Muscle of leg (tissue), 11 donors: Measurements from ENCODE around the gene MEF2B. TPM values are rescaled to one million over a fixed set of nuclear protein-coding genes. Genes with fewer than 3 reads are reported as not detected.
A peak's percentile ranks its signal among the peaks of the same experiment; 100 is the strongest.
"Not testable (repeated sequence)": the region's sequence is repeated elsewhere in the genome, so short reads cannot be mapped to it uniquely, and the experiment has no call there.

ENCODE experiments used
- DNase-seq: peaks from one replicate; pipeline ENCODE4 v3.0.0; 2013
- H3K27ac ChIP-seq: one replicate; pipeline ENCODE4 v1.5.1; 2013; ENCODE audit warnings: mild to moderate bottlenecking, low read length, control low read depth
- H3K27me3 ChIP-seq: one replicate; pipeline ENCODE4 v1.6.1; 2013; ENCODE audit warnings: low read length; ENCODE audit not compliant: control insufficient read depth, insufficient read depth
- H3K36me3 ChIP-seq: one replicate; pipeline ENCODE4 v1.6.1; 2013; ENCODE audit warnings: low read length; ENCODE audit not compliant: control insufficient read depth, insufficient read depth
- H3K4me1 ChIP-seq: one replicate; pipeline ENCODE4 v1.6.1; 2013; ENCODE audit warnings: low read length; ENCODE audit not compliant: control insufficient read depth, insufficient read depth
- H3K4me3 ChIP-seq: one replicate; pipeline ENCODE4 v1.5.1; 2013; ENCODE audit warnings: low read length, control low read depth
- H3K9me3 ChIP-seq: replicated peaks from 2 replicates; pipeline ENCODE4 v1.6.1; 2013; ENCODE audit warnings: low read depth, low read length; ENCODE audit not compliant: control insufficient read depth
- WGBS: methylation state at CpG from one replicate; pipeline ENCODE4 v1.1.5; 2013; ENCODE audit warnings: missing lambda C conversion rate; ENCODE audit not compliant: insufficient coverage; 5-methylcytosine and 5-hydroxymethylcytosine counted together
- polyA plus RNA-seq, 8 donors: library from polyadenylated mRNA; unstranded; fragments of 120-200 nt; gene quantifications; one replicate each; pipeline versions ENCODE4 v1.2.1 to v1.2.3, GENCODE V29; 2013; ENCODE audit warnings: inconsistent platforms in 1 of 8, low replicate concordance in 1 of 8; ENCODE audit not compliant: insufficient read length in 8 of 8, insufficient read depth in 1 of 8
- total RNA-seq: library from RNA; stranded (reverse); fragments of 120-200 nt; gene quantifications from one replicate; pipeline ENCODE4 v1.2.4, GENCODE V29; 2013

Gene MEF2B
- total and polyA plus RNA-seq, 9 donors: 0.33 to 3.7 (median 1.3) TPM

GRCh38 chr19:19111967-19112580 lies 58.0 kb downstream of the MEF2B start:
- 82% methylated on average over 6 of the region's 9 CpGs for WGBS

GRCh38 chr19:19111136-19111835 lies 58.8 kb downstream of the MEF2B start:
- Histone ChIP-seq H3K27ac (no peak overlapping the region), H3K36me3 (peaks cover 6% of the 10 kb centered on the region), H3K9me3 (no peaks in the 10 kb centered on the region), H3K4me3 (no peak overlapping the region), H3K27me3 (no peaks in the 10 kb centered on the region), H3K4me1 (peaks cover 29% of the 10 kb centered on the region)
- DNase-seq: no peak
- WGBS: 61% methylated on average over 15 of the region's 15 CpGs

More at GRCh38 chr19:19111967-19112580, 58.0 kb downstream of the MEF2B start:
- H3K27ac ChIP-seq: no peak overlapping the region
- no peaks in the 10 kb centered on the region for H3K9me3 ChIP-seq
- no peak overlapping the region for H3K4me3 ChIP-seq
- H3K4me1 ChIP-seq: peaks cover 28% of the 10 kb centered on the region
- H3K27me3 ChIP-seq: no peaks in the 10 kb centered on the region
- DNase-seq: no peak
- H3K36me3 ChIP-seq: peaks cover 6% of the 10 kb centered on the region

- no peaks in the 10 kb centered on the region for H3K27me3 ChIP-seq
- 12% methylated on average over 66 of the region's 66 CpGs for WGBS
These were observed 59.5 kb downstream of the MEF2B start for GRCh38 chr19:19110410-19111135.

GRCh38 chr19:19109601-19110000 lies 60.5 kb downstream of the MEF2B start:
- WGBS: 75% methylated on average over 6 of the region's 9 CpGs

More at GRCh38 chr19:19110410-19111135, 59.5 kb downstream of the MEF2B start:
- H3K27ac ChIP-seq: no peak overlapping the region
- H3K9me3 ChIP-seq: no peaks in the 10 kb centered on the region
- H3K4me1 ChIP-seq: peaks cover 35% of the 10 kb centered on the region
- H3K4me3 ChIP-seq: no peak overlapping the region
- H3K36me3 ChIP-seq: peaks cover 6% of the 10 kb centered on the region
- no peak for DNase-seq

GRCh38 chr19:19107654-19108053 lies 62.4 kb downstream of the MEF2B start:
- 88% methylated on average over 7 of the region's 11 CpGs for WGBS
- H3K36me3 ChIP-seq: peaks cover 6% of the 10 kb centered on the region
- H3K4me1 ChIP-seq: peaks cover 32% of the 10 kb centered on the region
- DNase-seq: no peak
- no peaks in the 10 kb centered on the region for H3K27me3 ChIP-seq
- no peak overlapping the region for H3K27ac ChIP-seq
- H3K9me3 ChIP-seq: no peaks in the 10 kb centered on the region
- no peak overlapping the region for H3K4me3 ChIP-seq

More at GRCh38 chr19:19109601-19110000, 60.5 kb downstream of the MEF2B start:
- Histone ChIP-seq H3K4me1 (peaks cover 42% of the 10 kb centered on the region), H3K36me3 (peaks cover 6% of the 10 kb centered on the region), H3K4me3 (no peak overlapping the region), H3K27me3 (no peaks in the 10 kb centered on the region), H3K27ac (no peak overlapping the region), H3K9me3 (no peaks in the 10 kb centered on the region)
- DNase-seq: no peak

- H3K4me1 ChIP-seq: peaks cover 25% of the 10 kb centered on the region
- not testable (repeated sequence) for H3K9me3 ChIP-seq, H3K4me3 ChIP-seq, H3K36me3 ChIP-seq, H3K27ac ChIP-seq, H3K27me3 ChIP-seq, DNase-seq
- 100% methylated on average over 2 of the region's 7 CpGs for WGBS
These were observed 63.1 kb downstream of the MEF2B start for GRCh38 chr19:19106938-19107337.

- 10% methylated on average over 24 of the region's 25 CpGs for WGBS
- Histone ChIP-seq H3K27me3 (no peaks in the 10 kb centered on the region), H3K4me3 (peak overlapping the region; percentile 27), H3K27ac (peak overlapping the region; percentile 15), H3K9me3 (no peaks in the 10 kb centered on the region), H3K36me3 (peaks cover 11% of the 10 kb centered on the region), H3K4me1 (peaks cover 21% of the 10 kb centered on the region)
- DNase-seq: peak; percentile 56
These were observed 64.0 kb downstream of the MEF2B start for GRCh38 chr19:19106056-19106551.

GRCh38 chr19:19105365-19106055 lies 64.6 kb downstream of the MEF2B start:
- peak overlapping the region; percentile 15 for H3K27ac ChIP-seq
- H3K9me3 ChIP-seq: no peaks in the 10 kb centered on the region
- 8% methylated on average over 32 of the region's 36 CpGs for WGBS
- DNase-seq: peak; percentile 76
- no peaks in the 10 kb centered on the region for H3K27me3 ChIP-seq
- H3K4me3 ChIP-seq: peak overlapping the region; percentile 30
- peaks cover 13% of the 10 kb centered on the region for H3K36me3 ChIP-seq
- peaks cover 20% of the 10 kb centered on the region for H3K4me1 ChIP-seq

GRCh38 chr19:19103167-19103566 lies 66.9 kb downstream of the MEF2B start:
- peaks cover 19% of the 10 kb centered on the region for H3K36me3 ChIP-seq
- no peak for DNase-seq
- peaks cover 14% of the 10 kb centered on the region for H3K4me1 ChIP-seq
- 95% methylated on average over 7 of the region's 11 CpGs for WGBS
- no peaks in the 10 kb centered on the region for H3K9me3 ChIP-seq
- H3K27me3 ChIP-seq: no peaks in the 10 kb centered on the region
- no peak overlapping the region for H3K27ac ChIP-seq
- no peak overlapping the region for H3K4me3 ChIP-seq
